ENCODE measurements around the gene SHB. TPM values are rescaled to one million over a fixed set of nuclear protein-coding genes. Genes with fewer than 3 reads are reported as not detected.

SHB gene
- total and polyA plus RNA-seq, 2 experiments from 2014 or later = 28.2 to 46.9 TPM

- no peaks in the 10 kb centered on the region for H3K4me1 ChIP-seq (ENCODE audit: low read depth)
- no peak overlapping the region for H3K27ac ChIP-seq
- no peaks in the 10 kb centered on the region for H3K36me3 ChIP-seq
- TF ChIP-seq CTCF (IDR thresholded peaks at IDR 0.05; ENCODE audit: low read depth, low read length) = no peak
- no peak overlapping the region for H3K4me3 ChIP-seq
- DNase-seq (ENCODE audit: low read depth in 1 of 2, low spot score in 1 of 2) = no peak
- H3K27me3 ChIP-seq = no peaks in the 10 kb centered on the region
- no peaks in the 10 kb centered on the region for H3K9me3 ChIP-seq (ENCODE audit: low read depth)
Measured at GRCh38 chr9:38091310-38092199, 22.5 kb upstream of the SHB start.

- Histone ChIP-seq H3K27ac (no peak overlapping the region), H3K36me3 (no peaks in the 10 kb centered on the region), H3K27me3 (no peaks in the 10 kb centered on the region), H3K4me3 (no peak overlapping the region), H3K9me3 (ENCODE audit: low read depth) (no peaks in the 10 kb centered on the region), H3K4me1 (ENCODE audit: low read depth) (peaks cover 4% of the 10 kb centered on the region)
- DNase-seq (ENCODE audit: low read depth in 1 of 2, low spot score in 1 of 2) = no peak
- no peak for TF ChIP-seq CTCF (IDR thresholded peaks at IDR 0.05; ENCODE audit: low read depth, low read length)
Measured at GRCh38 chr9:38090170-38090569, 21.1 kb upstream of the SHB start.

GRCh38 chr9:38089387-38090165 lies 20.5 kb upstream of the SHB start:
- H3K36me3 ChIP-seq = no peaks in the 10 kb centered on the region
- no peaks in the 10 kb centered on the region for H3K27me3 ChIP-seq
- peaks cover 8% of the 10 kb centered on the region for H3K4me1 ChIP-seq (ENCODE audit: low read depth)
- H3K27ac ChIP-seq = no peak overlapping the region
- no peak overlapping the region for H3K4me3 ChIP-seq
- TF ChIP-seq CTCF (IDR thresholded peaks at IDR 0.05; ENCODE audit: low read depth, low read length) = no peak
- no peak for DNase-seq (ENCODE audit: low read depth in 1 of 2, low spot score in 1 of 2)
- H3K9me3 ChIP-seq (ENCODE audit: low read depth) = no peaks in the 10 kb centered on the region

GRCh38 chr9:38088006-38088925 lies 19.2 kb upstream of the SHB start:
- peaks cover 9% of the 10 kb centered on the region for H3K4me1 ChIP-seq (ENCODE audit: low read depth)
- H3K36me3 ChIP-seq = no peaks in the 10 kb centered on the region
- H3K27me3 ChIP-seq = no peaks in the 10 kb centered on the region
- peak; percentile 67 to 77 for DNase-seq (ENCODE audit: low read depth in 1 of 2, low spot score in 1 of 2)
- no peak overlapping the region for H3K4me3 ChIP-seq
- TF ChIP-seq CTCF (IDR thresholded peaks at IDR 0.05; ENCODE audit: low read depth, low read length) = peak; percentile 99
- no peaks in the 10 kb centered on the region for H3K9me3 ChIP-seq (ENCODE audit: low read depth)
- no peak overlapping the region for H3K27ac ChIP-seq

- no peak for DNase-seq (ENCODE audit: low read depth in 1 of 2, low spot score in 1 of 2)
Measured at GRCh38 chr9:38086496-38086895, 17.5 kb upstream of the SHB start.

More at GRCh38 chr9:38086496-38086895, 17.5 kb upstream of the SHB start:
- Histone ChIP-seq H3K27ac (no peak overlapping the region), H3K9me3 (ENCODE audit: low read depth) (no peaks in the 10 kb centered on the region), H3K4me3 (no peak overlapping the region), H3K4me1 (ENCODE audit: low read depth) (peaks cover 18% of the 10 kb centered on the region), H3K36me3 (no peaks in the 10 kb centered on the region), H3K27me3 (no peaks in the 10 kb centered on the region)
- TF ChIP-seq CTCF (IDR thresholded peaks at IDR 0.05; ENCODE audit: low read depth, low read length) = no peak

Data from cardiac muscle cell (in vitro differentiated cells and primary cell).